Neural crest cell (in vitro differentiated cells): ENCODE measurements around the gene STMN3. TPM values are rescaled to one million over a fixed set of nuclear protein-coding genes. Genes with fewer than 3 reads are reported as not detected.

ENCODE experiments used
- DNase-seq: peaks from one replicate; pipeline ENCODE4 v3.0.0; 2021; ENCODE audit warnings: low read depth, mixed read lengths, low spot score
- H3K27ac Mint-ChIP-seq: one replicate; pipeline ENCODE4 v1.8.0; 2021; ENCODE audit warnings: mild to moderate bottlenecking, mixed read lengths; ENCODE audit not compliant: unreplicated experiment
- H3K27me3 Mint-ChIP-seq: 2 replicates; pipeline ENCODE4 v1.8.0; 2021; ENCODE audit warnings: low read depth, mild to moderate bottlenecking, mixed read lengths
- H3K36me3 Mint-ChIP-seq: 2 replicates; pipeline ENCODE4 v1.8.0; 2021; ENCODE audit warnings: low read depth, mild to moderate bottlenecking, mixed read lengths
- H3K4me1 Mint-ChIP-seq: 2 replicates; pipeline ENCODE4 v1.8.0; 2021; ENCODE audit warnings: mixed read lengths
- H3K4me3 Mint-ChIP-seq: one replicate; pipeline ENCODE4 v1.8.0; 2021; ENCODE audit warnings: mild to moderate bottlenecking, mixed read lengths
- H3K9me3 Mint-ChIP-seq: 2 replicates; pipeline ENCODE4 v1.8.0; 2021; ENCODE audit warnings: mixed read lengths
- total RNA-seq: library from RNA; stranded (reverse); gene quantifications from 2 replicates; pipeline ENCODE4 v1.2.1, GENCODE V29; 2021
- TF ChIP-seq, protein P1 (sequence below): fragments of 200-600 bp; sonication (generic); conservative IDR thresholded peaks from 2 replicates; pipeline ENCODE4 v1.5.0; 2021; ENCODE audit warnings: antibody characterized with exemption, mild to moderate bottlenecking

The STMN3 gene
- total RNA-seq, 1 donor from 2014 or later: 101 TPM

- H3K4me3 Mint-ChIP-seq: peak overlapping the region; percentile 69
Observed at GRCh38 chr20:63664861-63665594, 11.8 kb upstream of the STMN3 start.

GRCh38 chr20:63664143-63664851, 11.1 kb upstream of the STMN3 start:
- Mint-ChIP-seq H3K27me3 (no peaks in the 10 kb centered on the region), H3K27ac (no peak overlapping the region), H3K9me3 (no peaks in the 10 kb centered on the region), H3K4me3 (no peak overlapping the region), H3K36me3 (peaks cover 3% of the 10 kb centered on the region), H3K4me1 (peaks cover 7% of the 10 kb centered on the region)
- TF ChIP-seq, protein P1, sequence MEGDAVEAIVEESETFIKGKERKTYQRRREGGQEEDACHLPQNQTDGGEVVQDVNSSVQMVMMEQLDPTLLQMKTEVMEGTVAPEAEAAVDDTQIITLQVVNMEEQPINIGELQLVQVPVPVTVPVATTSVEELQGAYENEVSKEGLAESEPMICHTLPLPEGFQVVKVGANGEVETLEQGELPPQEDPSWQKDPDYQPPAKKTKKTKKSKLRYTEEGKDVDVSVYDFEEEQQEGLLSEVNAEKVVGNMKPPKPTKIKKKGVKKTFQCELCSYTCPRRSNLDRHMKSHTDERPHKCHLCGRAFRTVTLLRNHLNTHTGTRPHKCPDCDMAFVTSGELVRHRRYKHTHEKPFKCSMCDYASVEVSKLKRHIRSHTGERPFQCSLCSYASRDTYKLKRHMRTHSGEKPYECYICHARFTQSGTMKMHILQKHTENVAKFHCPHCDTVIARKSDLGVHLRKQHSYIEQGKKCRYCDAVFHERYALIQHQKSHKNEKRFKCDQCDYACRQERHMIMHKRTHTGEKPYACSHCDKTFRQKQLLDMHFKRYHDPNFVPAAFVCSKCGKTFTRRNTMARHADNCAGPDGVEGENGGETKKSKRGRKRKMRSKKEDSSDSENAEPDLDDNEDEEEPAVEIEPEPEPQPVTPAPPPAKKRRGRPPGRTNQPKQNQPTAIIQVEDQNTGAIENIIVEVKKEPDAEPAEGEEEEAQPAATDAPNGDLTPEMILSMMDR: no peak
- DNase-seq: no peak

More at GRCh38 chr20:63664861-63665594, 11.8 kb upstream of the STMN3 start:
- H3K4me1 Mint-ChIP-seq: peaks cover under 1% of the 10 kb centered on the region
- TF ChIP-seq, protein P1: no peak
- no peak for DNase-seq
- no peaks in the 10 kb centered on the region for H3K27me3 Mint-ChIP-seq
- H3K36me3 Mint-ChIP-seq: peaks cover 3% of the 10 kb centered on the region
- H3K9me3 Mint-ChIP-seq: no peaks in the 10 kb centered on the region
- peak overlapping the region; percentile 97 for H3K27ac Mint-ChIP-seq

GRCh38 chr20:63663332-63664066, 10.3 kb upstream of the STMN3 start:
- H3K9me3 Mint-ChIP-seq: no peaks in the 10 kb centered on the region
- no peak overlapping the region for H3K4me3 Mint-ChIP-seq
- H3K36me3 Mint-ChIP-seq: no peaks in the 10 kb centered on the region
- no peak for DNase-seq
- H3K27me3 Mint-ChIP-seq: no peaks in the 10 kb centered on the region
- H3K4me1 Mint-ChIP-seq: peaks cover 15% of the 10 kb centered on the region
- H3K27ac Mint-ChIP-seq: no peak overlapping the region
- TF ChIP-seq, protein P1: no peak

DNA sequence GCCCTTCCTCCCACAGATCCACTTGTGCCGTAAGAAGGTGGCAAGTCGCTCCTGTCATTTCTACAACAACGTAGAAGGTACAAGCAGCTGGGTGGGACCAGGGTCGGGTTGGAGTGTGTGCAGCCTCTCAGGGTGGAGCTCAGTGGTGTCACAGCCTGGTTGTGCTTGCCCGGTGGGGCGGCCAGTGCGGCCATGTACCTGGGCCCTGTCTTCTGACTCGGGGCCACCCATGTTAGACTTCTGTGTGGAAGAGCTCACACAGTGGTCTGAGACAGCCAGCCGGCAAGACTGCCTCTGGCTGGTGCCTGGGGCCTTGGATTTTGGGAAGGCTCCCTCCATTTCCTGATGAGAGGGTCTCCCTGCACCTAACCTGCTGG, 9.6 kb upstream of the STMN3 start:
- Mint-ChIP-seq H3K36me3 (no peaks in the 10 kb centered on the region), H3K27ac (no peak overlapping the region), H3K9me3 (no peaks in the 10 kb centered on the region), H3K4me3 (peak overlapping the region; percentile 59), H3K4me1 (peaks cover 22% of the 10 kb centered on the region), H3K27me3 (no peaks in the 10 kb centered on the region)
- TF ChIP-seq, protein P1: no peak
- DNase-seq: no peak

GRCh38 chr20:63661959-63662812, 9.0 kb upstream of the STMN3 start:
- H3K27me3 Mint-ChIP-seq: no peaks in the 10 kb centered on the region
- no peak for DNase-seq
- TF ChIP-seq, protein P1: no peak
- peaks cover 23% of the 10 kb centered on the region for H3K4me1 Mint-ChIP-seq
- H3K9me3 Mint-ChIP-seq: no peaks in the 10 kb centered on the region
- peak overlapping the region; percentile 59 for H3K4me3 Mint-ChIP-seq
- H3K36me3 Mint-ChIP-seq: no peaks in the 10 kb centered on the region
- H3K27ac Mint-ChIP-seq: no peak overlapping the region
